Glomerular visceral epithelial cell (primary cell): ENCODE measurements around the gene CSNK1A1L.
"Not testable (repeated sequence)": the region's sequence is repeated elsewhere in the genome, so short reads cannot be mapped to it uniquely, and the experiment has no call there.

Experiments used
- DNase-seq: peaks from one replicate; pipeline ENCODE4 v3.0.0-alpha.2; 2016; ENCODE audit errors: extremely low spot score

CSNK1A1L gene

GRCh38 chr13:37058910-37059847, 46.3 kb downstream of the CSNK1A1L start, which contains the start of gene SUPT20H:
Gene SUPT20H, minus strand, starts transcription at chr13:37059688. Its CDS starts 8,198 bp downstream, at chr13:37051490.
- DNase-seq: peak; percentile 93

DNA sequence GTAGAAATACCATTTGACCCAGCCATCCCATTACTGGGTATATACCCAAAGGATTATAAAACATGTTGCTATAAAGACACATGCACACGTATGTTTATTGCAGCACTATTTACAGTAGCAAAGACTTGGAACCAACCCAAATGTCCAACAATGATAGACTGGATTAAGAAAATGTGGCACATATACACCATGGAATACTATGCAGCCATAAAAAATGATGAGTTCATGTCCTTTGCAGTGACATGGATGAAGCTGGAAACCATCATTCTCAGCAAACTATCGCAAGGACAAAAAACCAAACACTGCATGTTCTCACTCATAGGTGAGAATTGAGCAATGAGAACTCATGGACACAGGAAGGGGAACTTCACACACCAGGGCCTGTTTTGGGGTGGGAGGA, 49.2 kb downstream of the CSNK1A1L start:
- not testable (repeated sequence) for DNase-seq
